B cell (primary cell): ENCODE data around the gene ERC1.

ENCODE experiments used
- CTCF ChIP-seq: fragments of 200-600 bp; IDR thresholded peaks from one replicate; pipeline ENCODE4 v1.8.0; 2022; ENCODE audit warnings: antibody characterized with exemption, mild to moderate bottlenecking
- EZH2 ChIP-seq: IDR thresholded peaks from 2 replicates; pipeline ENCODE4 v1.6.1; 2012; ENCODE audit warnings: borderline replicate concordance, low read depth, mild to moderate bottlenecking, moderate library complexity, low read length; ENCODE audit not compliant: insufficient read depth, poor library complexity, severe bottlenecking

- no peak for TF ChIP-seq CTCF
- TF ChIP-seq EZH2 = no peak
Observed at GRCh38 chr12:1199700-1200099, 208.7 kb downstream of the ERC1 start.
